Subcutaneous abdominal adipose tissue (tissue), 5 donors: Measurements from ENCODE around the gene NDP.

Experiments used
- H3K27ac ChIP-seq: one replicate; pipeline ENCODE4 v1.7.0; 2013; ENCODE audit warnings: low read depth, mild to moderate bottlenecking, inconsistent platforms, low read length, moderate library complexity
- H3K27me3 ChIP-seq, 5 donors: one replicate each; pipeline ENCODE4 v1.7.0; 2013; ENCODE audit warnings: low read length in 5 of 5, inconsistent platforms in 1 of 5; ENCODE audit not compliant: control insufficient read depth in 5 of 5, insufficient read depth in 4 of 5
- H3K36me3 ChIP-seq, 5 donors: one replicate each; pipeline ENCODE4 v1.7.0; 2013; ENCODE audit warnings: low read length in 5 of 5; ENCODE audit not compliant: control insufficient read depth in 5 of 5, insufficient read depth in 5 of 5
- H3K4me1 ChIP-seq, 5 donors: one replicate each; pipeline ENCODE4 v1.7.0; 2013; ENCODE audit warnings: low read length in 5 of 5, mild to moderate bottlenecking in 3 of 5, moderate library complexity in 1 of 5; ENCODE audit not compliant: control insufficient read depth in 5 of 5, insufficient read depth in 5 of 5
- H3K4me3 ChIP-seq, 5 donors: one replicate each; pipeline ENCODE4 v1.7.0; 2013; ENCODE audit warnings: low read length in 5 of 5, low read depth in 1 of 5
- H3K9ac ChIP-seq, 5 donors: one replicate each; pipeline ENCODE4 v1.7.0; 2013; ENCODE audit warnings: low read length in 5 of 5, mild to moderate bottlenecking in 4 of 5, moderate library complexity in 3 of 5
- H3K9me3 ChIP-seq, 5 donors: one replicate each; pipeline ENCODE4 v1.7.0; 2013; ENCODE audit warnings: low read length in 5 of 5; ENCODE audit not compliant: control insufficient read depth in 5 of 5
- donor health status: healthy.
- donor health status: healthy.
- donor health status: healthy.
- donor health status: healthy.
- donor health status: healthy.

Gene NDP

DNA sequence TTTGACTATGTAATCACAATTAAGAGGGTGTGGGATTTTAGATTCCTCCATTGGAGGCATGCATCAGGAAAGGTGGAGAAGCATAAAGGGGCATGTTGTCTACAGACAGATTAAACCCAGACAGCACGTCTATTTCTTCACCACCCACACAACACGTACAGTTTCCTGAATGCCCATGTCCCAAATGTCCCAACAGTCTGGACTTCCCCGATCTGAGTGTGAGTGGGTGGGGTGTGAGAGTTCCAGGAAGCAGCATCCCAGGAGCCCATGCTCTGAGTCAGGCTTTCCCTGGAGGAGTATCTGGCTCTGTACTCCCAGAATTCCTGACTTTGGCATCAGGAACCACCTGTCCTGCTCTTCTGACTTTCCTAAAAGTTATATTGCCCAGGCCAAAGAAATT, 30.8 kb upstream of the NDP start:
- H3K4me3 ChIP-seq = no peak overlapping the region
- H3K36me3 ChIP-seq = no peaks in the 10 kb centered on the region
- H3K4me1 ChIP-seq = no peaks in the 10 kb centered on the region
- H3K27ac ChIP-seq = no peak overlapping the region
- no peak overlapping the region for H3K9ac ChIP-seq
- H3K27me3 ChIP-seq = peaks cover 0 to 8% (median 3%) of the 10 kb centered on the region in 5 donors
- H3K9me3 ChIP-seq = peaks cover 0 to 3% (median 0%) of the 10 kb centered on the region in 5 donors

DNA sequence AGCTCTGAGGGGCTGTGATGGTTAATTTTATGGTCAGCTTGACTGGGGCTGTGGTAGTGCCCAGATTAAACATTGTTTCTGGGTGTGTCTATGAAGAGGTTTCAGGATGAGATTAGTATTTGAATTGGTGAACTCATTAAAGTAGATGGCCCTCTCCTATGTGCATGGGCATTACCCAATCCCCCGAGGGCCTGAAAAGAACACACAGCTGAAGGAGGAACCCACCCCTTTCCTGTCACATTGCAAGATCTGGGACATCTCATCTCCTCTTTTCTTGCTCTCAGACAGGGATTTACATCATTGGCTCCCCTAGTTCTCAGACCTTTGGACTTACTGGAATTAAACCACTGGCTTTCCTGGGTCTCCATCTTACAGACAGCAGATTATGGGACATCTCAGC, 29.4 kb upstream of the NDP start:
- no peak overlapping the region for H3K9ac ChIP-seq

DNA sequence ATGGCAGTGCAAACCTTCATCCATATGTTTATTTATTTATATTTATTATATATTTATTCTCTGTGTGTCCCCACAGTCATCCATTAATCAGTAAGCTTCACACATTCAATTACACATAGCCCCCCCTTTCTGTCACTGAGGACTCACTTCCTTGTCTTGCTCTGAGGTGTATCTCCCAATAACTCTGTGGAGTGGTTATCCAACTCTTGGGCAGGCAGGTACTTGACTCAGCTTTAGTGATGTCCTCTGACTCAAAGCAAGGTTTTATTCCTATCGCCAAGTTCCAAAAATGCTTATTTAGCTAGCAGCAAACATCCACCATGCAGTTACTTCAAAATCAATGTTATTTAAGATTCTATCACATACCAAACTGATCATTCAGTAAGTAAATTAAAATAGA, 25.2 kb upstream of the NDP start:
- H3K36me3 ChIP-seq = no peaks in the 10 kb centered on the region
- H3K4me3 ChIP-seq = no peak overlapping the region
- no peak overlapping the region for H3K27ac ChIP-seq
- no peaks in the 10 kb centered on the region for H3K9me3 ChIP-seq
- H3K27me3 ChIP-seq = peaks cover 0 to 13% (median 3%) of the 10 kb centered on the region in 5 donors
- no peaks in the 10 kb centered on the region for H3K4me1 ChIP-seq
- no peak overlapping the region for H3K9ac ChIP-seq

More for the DNA sequence above, 29.4 kb upstream of the NDP start:
- Histone ChIP-seq H3K27me3 (peaks cover 0 to 8% (median 3%) of the 10 kb centered on the region in 5 donors), H3K4me3 (no peak overlapping the region), H3K9me3 (peaks cover 0 to 2% (median 0%) of the 10 kb centered on the region in 5 donors), H3K27ac (no peak overlapping the region), H3K4me1 (no peaks in the 10 kb centered on the region), H3K36me3 (no peaks in the 10 kb centered on the region)

DNA sequence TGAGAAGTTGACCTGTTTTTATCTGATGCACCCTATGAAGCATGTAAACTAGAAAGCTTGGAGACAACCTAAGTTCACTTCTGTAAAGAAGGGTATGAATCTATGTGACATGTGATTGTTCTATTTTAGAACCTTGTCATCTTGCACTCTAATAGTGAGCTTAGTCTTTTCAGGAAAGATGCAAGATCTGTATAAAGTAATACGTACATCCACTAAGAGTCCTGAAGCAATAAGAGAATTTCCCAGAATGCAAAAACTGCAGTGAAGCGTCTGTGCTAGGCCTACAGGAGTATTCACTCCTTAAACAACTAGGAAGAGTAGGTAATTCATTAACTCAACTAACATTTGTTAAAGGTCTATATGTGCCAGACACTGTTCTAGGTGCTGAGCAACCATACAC, 23.3 kb upstream of the NDP start:
- no peak overlapping the region for H3K27ac ChIP-seq
- no peak overlapping the region for H3K9ac ChIP-seq
- peaks cover 0 to 13% (median 3%) of the 10 kb centered on the region in 5 donors for H3K27me3 ChIP-seq
- H3K36me3 ChIP-seq = no peaks in the 10 kb centered on the region
- H3K9me3 ChIP-seq = no peaks in the 10 kb centered on the region
- no peaks in the 10 kb centered on the region for H3K4me1 ChIP-seq
- no peak overlapping the region for H3K4me3 ChIP-seq

DNA sequence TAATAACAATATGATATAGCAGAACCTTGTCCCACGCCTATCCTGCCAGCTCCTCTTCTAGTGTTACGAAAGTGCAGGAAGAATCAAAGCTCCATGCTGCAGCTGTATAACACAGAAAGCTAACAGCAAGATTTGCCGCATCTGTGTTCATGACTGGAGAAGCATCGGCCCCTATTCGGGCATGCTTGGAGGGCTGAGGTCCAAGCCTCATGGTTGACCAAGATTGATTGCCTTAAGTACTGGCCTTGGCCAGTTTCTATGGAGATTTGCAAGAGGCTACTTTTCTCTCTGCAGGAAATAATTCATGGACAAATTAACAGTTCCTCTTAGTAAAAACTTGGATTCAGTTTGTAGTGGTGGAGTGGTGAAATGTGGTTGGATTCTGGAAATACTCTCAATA, 12.9 kb upstream of the NDP start:
- Histone ChIP-seq H3K27ac (no peak overlapping the region), H3K27me3 (peaks cover 0 to 2% (median 0%) of the 10 kb centered on the region in 5 donors), H3K9me3 (peaks cover 0 to 2% (median 0%) of the 10 kb centered on the region in 5 donors), H3K9ac (no peak overlapping the region), H3K36me3 (no peaks in the 10 kb centered on the region), H3K4me1 (no peaks in the 10 kb centered on the region), H3K4me3 (no peak overlapping the region)

DNA sequence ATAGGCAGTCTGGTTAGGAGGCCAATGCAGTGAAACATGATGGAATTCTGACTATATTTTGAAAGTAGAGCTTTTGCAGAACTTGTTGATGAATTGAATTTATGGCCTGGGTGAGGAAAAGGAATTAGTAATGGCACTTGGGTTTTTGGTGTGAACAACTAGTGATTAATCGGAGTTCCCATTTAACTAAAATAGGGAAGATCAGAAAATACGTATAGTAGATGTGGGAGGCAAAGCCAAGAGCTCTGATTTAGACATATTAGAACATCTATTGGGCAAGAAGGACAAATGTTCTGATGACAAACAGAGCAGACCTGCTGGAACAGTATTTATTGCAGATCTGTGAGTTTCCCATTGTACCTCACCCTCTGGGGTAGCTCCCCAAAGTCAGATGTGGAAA, 12.3 kb upstream of the NDP start:
- Histone ChIP-seq H3K4me1 (no peaks in the 10 kb centered on the region), H3K27me3 (peaks cover 0 to 2% (median 0%) of the 10 kb centered on the region in 5 donors), H3K9me3 (peaks cover 0 to 2% (median 0%) of the 10 kb centered on the region in 5 donors), H3K27ac (no peak overlapping the region), H3K9ac (no peak overlapping the region), H3K36me3 (no peaks in the 10 kb centered on the region), H3K4me3 (no peak overlapping the region)

DNA sequence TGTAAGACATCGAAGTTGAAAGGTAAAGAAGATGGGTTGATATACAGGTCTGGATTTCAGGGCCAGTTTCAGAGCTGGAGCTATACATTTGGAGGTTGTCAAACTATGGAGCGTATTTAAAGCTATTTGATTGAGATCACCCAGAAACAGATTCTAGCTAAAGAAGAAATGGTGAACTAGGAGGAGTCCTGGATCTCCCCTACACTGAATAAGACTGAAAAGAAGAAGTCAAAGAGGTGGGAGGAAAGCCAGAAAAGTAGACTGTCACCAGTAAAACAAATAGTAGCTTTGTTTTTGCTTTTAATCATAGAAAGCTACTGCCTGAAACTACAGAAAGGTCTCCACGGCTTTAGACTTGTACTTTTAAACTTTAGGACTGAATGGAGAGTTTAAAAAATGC, 5.0 kb upstream of the NDP start:
- peaks cover 0 to 5% (median 5%) of the 10 kb centered on the region in 5 donors for H3K4me1 ChIP-seq
- peaks cover 0 to 21% (median 10%) of the 10 kb centered on the region in 5 donors for H3K27me3 ChIP-seq
- no peaks in the 10 kb centered on the region for H3K36me3 ChIP-seq
- H3K4me3 ChIP-seq = no peak overlapping the region
- H3K27ac ChIP-seq = no peak overlapping the region
- no peak overlapping the region for H3K9ac ChIP-seq
- H3K9me3 ChIP-seq = peaks cover 0 to 2% (median 0%) of the 10 kb centered on the region in 5 donors

DNA sequence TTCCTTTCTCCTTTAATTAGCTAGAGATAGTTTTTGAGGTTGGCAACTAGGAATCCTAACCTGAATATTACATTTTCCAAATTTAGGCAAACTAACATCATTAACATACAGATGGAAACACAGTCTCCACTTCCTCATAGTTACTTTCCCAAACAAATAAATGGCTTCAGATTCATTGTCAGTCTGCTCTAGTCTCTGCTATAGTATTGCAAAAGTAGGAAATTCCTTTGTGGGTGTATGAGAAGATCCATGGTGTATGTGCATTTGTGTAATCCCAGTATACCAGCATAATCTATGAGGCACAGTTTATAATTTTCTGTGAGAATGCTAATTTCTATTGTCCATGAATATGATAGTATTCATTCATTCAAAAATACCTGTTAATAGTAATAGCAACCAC, 3.0 kb upstream of the NDP start:
- Histone ChIP-seq H3K4me1 (peaks cover 0 to 8% (median 5%) of the 10 kb centered on the region in 5 donors), H3K36me3 (no peaks in the 10 kb centered on the region), H3K27me3 (peaks cover 6 to 29% (median 15%) of the 10 kb centered on the region in 5 donors), H3K9me3 (no peaks in the 10 kb centered on the region), H3K27ac (no peak overlapping the region), H3K9ac (no peak overlapping the region), H3K4me3 (no peak overlapping the region)

DNA sequence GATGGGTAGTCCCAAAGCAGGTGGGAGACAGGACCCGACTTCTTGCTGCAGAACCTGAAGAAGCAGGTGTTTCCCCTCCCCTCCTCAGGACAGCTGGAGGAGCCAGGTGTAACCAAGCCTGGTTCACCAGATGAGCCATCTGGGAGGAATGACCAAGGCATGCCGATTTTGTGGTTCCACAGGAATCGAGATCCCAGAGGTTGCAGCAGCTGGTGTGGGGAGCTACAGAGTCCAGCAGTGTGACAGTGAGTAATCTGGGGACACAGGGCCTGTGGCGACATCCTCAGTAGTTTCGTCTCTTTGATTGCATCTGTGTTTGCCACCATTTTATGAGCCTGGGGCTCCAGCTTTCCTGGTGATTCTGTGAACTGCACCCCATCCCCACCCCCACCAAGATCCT, 2.6 kb upstream of the NDP start:
- no peaks in the 10 kb centered on the region for H3K9me3 ChIP-seq
- no peak overlapping the region for H3K4me3 ChIP-seq
- H3K4me1 ChIP-seq = peaks cover 0 to 8% (median 5%) of the 10 kb centered on the region in 5 donors
- H3K36me3 ChIP-seq = no peaks in the 10 kb centered on the region
- H3K27ac ChIP-seq = no peak overlapping the region
- peaks cover 6 to 30% (median 15%) of the 10 kb centered on the region in 5 donors for H3K27me3 ChIP-seq
- H3K9ac ChIP-seq = no peak overlapping the region

DNA sequence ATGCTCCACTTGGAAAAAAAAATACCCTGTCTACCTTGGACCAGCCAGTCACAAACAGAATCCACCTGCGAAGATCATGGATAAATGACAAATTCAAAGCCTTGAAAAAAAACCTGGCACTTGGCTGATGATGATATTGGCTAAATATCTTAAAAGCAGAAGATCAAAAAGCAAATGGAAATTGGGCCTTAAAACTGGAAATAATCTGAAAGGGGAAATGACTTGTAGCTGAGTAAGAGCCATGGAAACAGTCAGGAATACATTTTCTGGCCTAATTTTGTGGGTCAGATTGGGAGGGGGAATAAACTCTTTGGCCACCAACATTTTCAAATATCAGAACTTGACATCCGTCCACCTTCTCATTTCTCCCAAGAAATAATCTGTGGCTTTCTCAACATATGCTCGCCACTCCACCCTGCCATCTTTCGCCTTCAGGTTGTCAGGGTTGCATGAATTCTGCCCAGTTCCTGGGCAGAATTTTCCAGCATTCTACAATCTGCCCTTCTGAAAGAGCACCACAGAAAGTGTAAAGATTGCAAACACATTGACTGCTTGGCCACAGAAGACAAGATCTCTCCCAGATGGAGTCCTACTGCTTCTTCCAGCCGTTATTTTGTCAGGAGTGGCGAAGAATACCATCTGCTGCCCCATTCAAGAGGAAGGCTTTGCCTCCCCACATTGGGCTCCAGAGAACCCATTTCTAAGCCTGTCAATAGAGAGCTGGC, 1.7 kb upstream of the NDP start:
- peaks cover 0 to 8% (median 5%) of the 10 kb centered on the region in 5 donors for H3K4me1 ChIP-seq
- no peak overlapping the region for H3K27ac ChIP-seq
- H3K4me3 ChIP-seq = no peak overlapping the region
- H3K9me3 ChIP-seq = no peaks in the 10 kb centered on the region
- H3K9ac ChIP-seq = no peak overlapping the region
- peaks cover 6 to 39% (median 18%) of the 10 kb centered on the region in 5 donors for H3K27me3 ChIP-seq
- no peaks in the 10 kb centered on the region for H3K36me3 ChIP-seq
